Lower leg skin (tissue), 3 donors: ENCODE measurements around the gene ULK2.

Source experiments
- POLR2A ChIP-seq, 2 donors: fragments of 450-650 bp; IDR thresholded peaks; one replicate each; pipeline ENCODE4 v1.6.1; 2016 to 2017; ENCODE audit warnings: antibody characterized with exemption in 2 of 2, mild to moderate bottlenecking in 1 of 2, moderate library complexity in 1 of 2
- TF ChIP-seq, protein P1 (sequence below), 3 donors: fragments of 450-650 bp; IDR thresholded peaks; one replicate each; pipeline ENCODE4 v1.5.1; 2016; ENCODE audit warnings: antibody characterized with exemption in 3 of 3, mild to moderate bottlenecking in 3 of 3, moderate library complexity in 2 of 3

DNA sequence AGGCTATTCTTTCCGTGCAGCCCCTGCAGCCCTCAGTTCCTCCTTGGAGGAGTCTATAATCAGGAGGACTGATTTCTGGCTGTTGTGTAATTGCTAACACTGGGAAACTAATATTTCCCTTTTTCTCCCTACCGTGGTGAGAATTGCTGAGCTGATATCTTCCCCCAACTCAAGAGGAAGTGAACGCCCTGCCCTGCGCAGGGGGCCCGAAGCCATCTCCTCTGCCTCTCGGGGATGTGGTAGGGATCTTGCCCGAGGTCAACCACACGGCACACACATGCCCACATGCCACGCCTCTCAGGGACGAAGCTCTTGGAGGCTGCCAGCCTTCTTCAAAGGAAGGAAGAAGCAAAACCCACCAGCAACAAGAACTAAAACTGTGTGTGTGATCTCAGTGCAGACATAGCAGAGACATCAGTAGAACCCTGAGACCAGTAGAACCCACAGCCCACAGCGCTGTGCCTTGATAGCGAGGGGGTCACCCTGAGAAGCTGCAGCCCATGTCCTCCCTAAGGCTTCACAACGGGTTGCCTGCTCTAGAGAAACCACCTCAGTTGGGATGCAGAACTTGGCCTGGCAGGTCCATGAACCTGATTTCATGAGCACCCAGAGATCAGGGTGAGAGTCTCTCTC is 8.9 kb upstream of the ULK2 start:
- TF ChIP-seq, protein P1, sequence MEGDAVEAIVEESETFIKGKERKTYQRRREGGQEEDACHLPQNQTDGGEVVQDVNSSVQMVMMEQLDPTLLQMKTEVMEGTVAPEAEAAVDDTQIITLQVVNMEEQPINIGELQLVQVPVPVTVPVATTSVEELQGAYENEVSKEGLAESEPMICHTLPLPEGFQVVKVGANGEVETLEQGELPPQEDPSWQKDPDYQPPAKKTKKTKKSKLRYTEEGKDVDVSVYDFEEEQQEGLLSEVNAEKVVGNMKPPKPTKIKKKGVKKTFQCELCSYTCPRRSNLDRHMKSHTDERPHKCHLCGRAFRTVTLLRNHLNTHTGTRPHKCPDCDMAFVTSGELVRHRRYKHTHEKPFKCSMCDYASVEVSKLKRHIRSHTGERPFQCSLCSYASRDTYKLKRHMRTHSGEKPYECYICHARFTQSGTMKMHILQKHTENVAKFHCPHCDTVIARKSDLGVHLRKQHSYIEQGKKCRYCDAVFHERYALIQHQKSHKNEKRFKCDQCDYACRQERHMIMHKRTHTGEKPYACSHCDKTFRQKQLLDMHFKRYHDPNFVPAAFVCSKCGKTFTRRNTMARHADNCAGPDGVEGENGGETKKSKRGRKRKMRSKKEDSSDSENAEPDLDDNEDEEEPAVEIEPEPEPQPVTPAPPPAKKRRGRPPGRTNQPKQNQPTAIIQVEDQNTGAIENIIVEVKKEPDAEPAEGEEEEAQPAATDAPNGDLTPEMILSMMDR (IDR thresholded peaks at IDR 0.05) = no peak
- TF ChIP-seq POLR2A (IDR thresholded peaks at IDR 0.05) = no peak
